ENCODE data around the gene LDLRAD3. TPM values are rescaled to one million over a fixed set of nuclear protein-coding genes. Genes with fewer than 3 reads are reported as not detected.

LDLRAD3 gene
- total RNA-seq, 4 donors from 2014 or later: 10.2 to 41.9 (median 19.8) TPM

GRCh38 chr11:36077886-36078685, 134.2 kb downstream of the LDLRAD3 start:
- no peak for DNase-seq
- no peaks in the 10 kb centered on the region for H3K9me3 ChIP-seq
- TF ChIP-seq POLR2A (IDR thresholded peaks at IDR 0.05): no peak
- no peak for TF ChIP-seq CTCF (IDR thresholded peaks at IDR 0.05)
- H3K36me3 ChIP-seq: no peaks in the 10 kb centered on the region
- no peaks in the 10 kb centered on the region for H3K27me3 ChIP-seq
- intact Hi-C loops (cut with DNase I; ENCODE audit: low total_unique reads): no loop called here
- no peak overlapping the region for H3K4me3 ChIP-seq
- no peaks in the 10 kb centered on the region for H3K4me1 ChIP-seq
- no peak overlapping the region for H3K27ac ChIP-seq

GRCh38 chr11:36078686-36079055, 134.8 kb downstream of the LDLRAD3 start:
- no peak for DNase-seq
- no peaks in the 10 kb centered on the region for H3K27me3 ChIP-seq
- no peak for TF ChIP-seq POLR2A (IDR thresholded peaks at IDR 0.05)
- TF ChIP-seq CTCF (IDR thresholded peaks at IDR 0.05): no peak
- no peak overlapping the region for H3K4me3 ChIP-seq
- intact Hi-C loops (cut with DNase I; ENCODE audit: low total_unique reads): no loop called here
- H3K9me3 ChIP-seq: no peaks in the 10 kb centered on the region
- H3K27ac ChIP-seq: no peak overlapping the region
- no peaks in the 10 kb centered on the region for H3K36me3 ChIP-seq
- no peaks in the 10 kb centered on the region for H3K4me1 ChIP-seq

DNA sequence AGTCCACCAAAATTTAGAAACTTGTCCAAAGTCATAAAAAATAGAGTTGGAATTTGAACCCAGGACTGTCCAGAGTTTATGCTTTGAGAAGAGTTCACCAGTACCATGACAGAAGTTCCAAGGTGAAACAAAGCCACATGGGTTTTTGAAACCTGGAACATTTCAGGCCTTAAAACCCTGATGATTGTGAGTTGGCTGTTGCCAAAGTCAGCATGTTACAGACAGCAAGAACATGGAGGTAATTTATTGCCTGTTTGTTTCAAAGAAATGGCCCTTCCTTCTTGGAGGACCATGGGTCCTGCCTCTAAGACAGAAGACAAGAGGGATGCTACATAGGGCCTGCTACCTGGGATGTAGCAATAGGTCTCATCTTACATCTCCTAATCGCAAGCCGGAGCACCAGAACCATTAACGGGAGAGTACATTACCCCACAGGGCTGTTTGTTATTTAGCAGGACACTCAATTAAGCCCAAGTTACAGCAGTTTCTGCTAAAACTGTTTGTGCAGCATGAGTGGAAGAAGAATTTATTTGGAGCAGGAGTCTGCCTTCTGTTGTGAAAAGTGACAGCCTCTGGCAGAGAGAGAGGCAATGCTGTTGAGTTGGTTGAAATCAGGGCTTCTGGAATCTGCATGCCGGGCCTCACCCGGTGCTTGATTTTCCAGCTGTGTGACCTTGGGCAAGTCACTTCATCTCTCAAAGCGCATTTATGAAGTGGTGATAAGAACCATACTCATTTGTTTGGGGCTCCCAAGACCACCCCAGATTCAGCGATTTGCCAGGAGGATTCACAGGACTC, 136.2 kb downstream of the LDLRAD3 start:
- no peaks in the 10 kb centered on the region for H3K27me3 ChIP-seq
- no peaks in the 10 kb centered on the region for H3K36me3 ChIP-seq
- no peaks in the 10 kb centered on the region for H3K4me1 ChIP-seq
- H3K9me3 ChIP-seq: no peaks in the 10 kb centered on the region
- no peak for DNase-seq
- H3K27ac ChIP-seq: no peak overlapping the region
- no peak overlapping the region for H3K4me3 ChIP-seq
- TF ChIP-seq POLR2A (IDR thresholded peaks at IDR 0.05): no peak
- TF ChIP-seq CTCF (IDR thresholded peaks at IDR 0.05): no peak
- intact Hi-C loops (cut with DNase I; ENCODE audit: low total_unique reads): no loop called here

- intact Hi-C loops (cut with DNase I; ENCODE audit: low total_unique reads): no loop called here
Observed at GRCh38 chr11:36081274-36081945, 137.5 kb downstream of the LDLRAD3 start.

More at GRCh38 chr11:36081274-36081945, 137.5 kb downstream of the LDLRAD3 start:
- no peak for TF ChIP-seq POLR2A (IDR thresholded peaks at IDR 0.05)
- no peak for TF ChIP-seq CTCF (IDR thresholded peaks at IDR 0.05)
- Histone ChIP-seq H3K4me3 (no peak overlapping the region), H3K27ac (no peak overlapping the region), H3K27me3 (no peaks in the 10 kb centered on the region), H3K4me1 (no peaks in the 10 kb centered on the region), H3K36me3 (no peaks in the 10 kb centered on the region), H3K9me3 (no peaks in the 10 kb centered on the region)
- no peak for DNase-seq

Data from uterus (tissue), 4 donors.